Hematopoietic multipotent progenitor cell (in vitro differentiated cells): Measurements from ENCODE around the gene MCOLN2. TPM values are rescaled to one million over a fixed set of nuclear protein-coding genes. Genes with fewer than 3 reads are reported as not detected.
"Not testable (repeated sequence)": the region's sequence is repeated elsewhere in the genome, so short reads cannot be mapped to it uniquely, and the experiment has no call there.

Experiments
- DNase-seq, 3 donors: peaks; one replicate each; pipeline ENCODE4 v3.0.0-alpha.2; 2011 to 2015; ENCODE audit warnings: low read depth in 2 of 3, low spot score in 2 of 3
- total RNA-seq: library from RNA; depleted of rRNA; stranded (reverse); fragments of >200 nt; gene quantifications from one replicate; pipeline ENCODE4 v1.2.3, GENCODE V29; 2012

The MCOLN2 gene
- total RNA-seq, 1 donor: 1.1 TPM

- peak; percentile 86 to 97 (median 94) for DNase-seq
These were observed 52.0 kb downstream of the MCOLN2 start for GRCh38 chr1:84944767-84945486.

- DNase-seq: no peak
These were observed 55.1 kb downstream of the MCOLN2 start for GRCh38 chr1:84941843-84942242.

- DNase-seq: no peak
These were observed 56.4 kb downstream of the MCOLN2 start for GRCh38 chr1:84940481-84940880.

- no peak for DNase-seq
These were observed 57.2 kb downstream of the MCOLN2 start for GRCh38 chr1:84939761-84940160.

GRCh38 chr1:84939151-84939550 is 57.8 kb downstream of the MCOLN2 start:
- DNase-seq: no peak

- DNase-seq: peak; percentile 37 to 76 (median 54)
These were observed 60.6 kb downstream of the MCOLN2 start for GRCh38 chr1:84936116-84936810.

GRCh38 chr1:84933011-84933611 is 63.8 kb downstream of the MCOLN2 start:
- DNase-seq: no peak

GRCh38 chr1:84930831-84931230 is 66.1 kb downstream of the MCOLN2 start:
- no peak for DNase-seq

GRCh38 chr1:84930329-84930728 is 66.6 kb downstream of the MCOLN2 start:
- DNase-seq: no peak

- DNase-seq: no peak
These were observed 67.3 kb downstream of the MCOLN2 start for GRCh38 chr1:84929581-84929980.

- no peak for DNase-seq
These were observed 67.9 kb downstream of the MCOLN2 start for GRCh38 chr1:84928979-84929378.

GRCh38 chr1:84923317-84923716 is 73.6 kb downstream of the MCOLN2 start:
- no peak for DNase-seq

GRCh38 chr1:84920159-84920558 is 76.8 kb downstream of the MCOLN2 start:
- no peak for DNase-seq

- DNase-seq: no peak
These were observed 77.4 kb downstream of the MCOLN2 start for GRCh38 chr1:84919461-84919970.

GRCh38 chr1:84918726-84919336 is 78.1 kb downstream of the MCOLN2 start:
- no peak for DNase-seq

- DNase-seq: no peak
These were observed 80.0 kb downstream of the MCOLN2 start for GRCh38 chr1:84916897-84917296.

- no peak for DNase-seq
These were observed 83.4 kb downstream of the MCOLN2 start for GRCh38 chr1:84913555-84913892.

- no peak for DNase-seq
These were observed 84.0 kb downstream of the MCOLN2 start for GRCh38 chr1:84912726-84913554.

- DNase-seq: not testable (repeated sequence)
These were observed 88.0 kb downstream of the MCOLN2 start for GRCh38 chr1:84908746-84909464.
